Activated T-cell treated with anti-CD3 and anti-CD28 coated beads, Interleukin-2, amount 50 U/mL, for 48 hours (primary cell): ENCODE measurements around the gene LDB2.

Experiments
- DNase-seq, 2 experiments: peaks; one replicate each; pipeline ENCODE4 v3.0.0-alpha.2; 2020

LDB2 gene

GRCh38 chr4:16750882-16751642 lies 147.4 kb downstream of the LDB2 start:
- no peak for DNase-seq

GRCh38 chr4:16750216-16750615 lies 148.2 kb downstream of the LDB2 start:
- DNase-seq, result no peak

- no peak for DNase-seq
Measured at GRCh38 chr4:16745887-16746286, 152.6 kb downstream of the LDB2 start.

- DNase-seq, result no peak
Measured at GRCh38 chr4:16745009-16745635, 153.3 kb downstream of the LDB2 start.

GRCh38 chr4:16741287-16741686 lies 157.2 kb downstream of the LDB2 start:
- DNase-seq, result no peak

- DNase-seq, result no peak
Measured at GRCh38 chr4:16739997-16740624, 158.3 kb downstream of the LDB2 start.

GRCh38 chr4:16738558-16738957 lies 159.9 kb downstream of the LDB2 start:
- DNase-seq, result no peak

- no peak for DNase-seq
Measured at GRCh38 chr4:16733509-16733908, 164.9 kb downstream of the LDB2 start.

- no peak for DNase-seq
Measured at GRCh38 chr4:16732741-16733140, 165.7 kb downstream of the LDB2 start.

GRCh38 chr4:16731776-16732380 lies 166.6 kb downstream of the LDB2 start:
- no peak for DNase-seq

GRCh38 chr4:16730522-16731205 lies 167.8 kb downstream of the LDB2 start:
- DNase-seq, result no peak

- no peak for DNase-seq
Measured at GRCh38 chr4:16729336-16729735, 169.1 kb downstream of the LDB2 start.

GRCh38 chr4:16728849-16729248 lies 169.6 kb downstream of the LDB2 start:
- no peak for DNase-seq

GRCh38 chr4:16728111-16728510 lies 170.3 kb downstream of the LDB2 start:
- no peak for DNase-seq

- DNase-seq, result no peak
Measured at GRCh38 chr4:16727218-16727617, 171.2 kb downstream of the LDB2 start.

GRCh38 chr4:16726368-16727050 lies 171.9 kb downstream of the LDB2 start:
- DNase-seq, result no peak

GRCh38 chr4:16725252-16725651 lies 173.2 kb downstream of the LDB2 start:
- DNase-seq, result no peak

GRCh38 chr4:16722416-16722815 lies 176.0 kb downstream of the LDB2 start:
- no peak for DNase-seq

GRCh38 chr4:16721613-16722291 lies 176.7 kb downstream of the LDB2 start:
- DNase-seq, result no peak

- DNase-seq, result no peak
Measured at GRCh38 chr4:16720761-16721160, 177.7 kb downstream of the LDB2 start.

GRCh38 chr4:16717266-16717970 lies 181.0 kb downstream of the LDB2 start:
- no peak for DNase-seq
